DMS 273 (cell line): ENCODE results near the gene DCTN5.

ENCODE experiments used
- DNase-seq: peaks from one replicate; lab custom pipeline; 2025; ENCODE audit not compliant: unreplicated experiment; lab: John Stamatoyannopoulos, UW

DCTN5 gene

DNA sequence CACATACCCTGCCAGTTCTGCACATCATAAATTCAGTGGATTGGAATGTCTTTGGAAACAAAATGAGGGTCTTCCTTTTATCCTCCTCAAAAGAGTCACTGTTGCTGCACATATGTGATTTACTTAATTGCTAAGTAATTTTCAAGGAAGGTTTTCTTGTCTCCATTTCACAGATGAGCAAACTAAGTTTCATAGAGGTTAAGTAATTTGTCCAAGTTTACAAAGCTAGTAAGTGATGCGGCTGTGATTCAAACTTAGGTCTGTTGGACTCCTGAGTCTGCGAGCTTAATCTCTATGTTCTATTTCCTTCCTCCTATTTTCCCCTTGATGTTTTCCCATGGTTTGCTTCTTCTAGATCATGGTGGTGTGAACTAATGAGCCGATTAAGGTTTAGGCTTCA is 85.4 kb downstream of the DCTN5 start:
- DNase-seq = no peak
